Subcutaneous adipose tissue (tissue), 4 donors: ENCODE results near the gene MRNIP. TPM values are rescaled to one million over a fixed set of nuclear protein-coding genes. Genes with fewer than 3 reads are reported as not detected.

Source experiments
- CTCF ChIP-seq: fragments of 450-650 bp; IDR thresholded peaks from one replicate; pipeline ENCODE4 v1.5.1; 2016; ENCODE audit warnings: low read depth, mild to moderate bottlenecking, control low read depth, antibody characterized with exemption, moderate library complexity
- total RNA-seq, 4 donors: library from RNA; depleted of rRNA; stranded (reverse); fragments of >200 nt; gene quantifications; one replicate each; pipeline ENCODE4 v1.1.0, GENCODE V29; 2016

The MRNIP gene
- 10 to 100 TPM; 14.5 to 46.0 (median 31.0) TPM for total RNA-seq

GRCh38 chr5:179858586-179859427, at the start of gene MRNIP:
TSS of gene MRNIP (minus strand) at chr5:179858817. CDS start at chr5:179858796, 21 bp downstream.
- no peak for TF ChIP-seq CTCF

GRCh38 chr5:179907556-179908324, 49.1 kb upstream of the MRNIP start, which contains the start of gene TBC1D9B:
TSS of gene TBC1D9B (minus strand) at chr5:179907897. CDS start at chr5:179907821, 76 bp downstream.
- TF ChIP-seq CTCF, result no peak

GRCh38 chr5:179906795-179907555, 48.4 kb upstream of the MRNIP start:
- no peak for TF ChIP-seq CTCF

GRCh38 chr5:179906294-179906794, 47.7 kb upstream of the MRNIP start:
- no peak for TF ChIP-seq CTCF

GRCh38 chr5:179905161-179905560, 46.5 kb upstream of the MRNIP start:
- no peak for TF ChIP-seq CTCF

- TF ChIP-seq CTCF, result no peak
Measured at GRCh38 chr5:179904463-179905160, 46.0 kb upstream of the MRNIP start.
